ENCODE measurements around the gene DBNL.
A peak's percentile ranks its signal among the peaks of the same experiment; 100 is the strongest.
"Not testable (repeated sequence)": the region's sequence is repeated elsewhere in the genome, so short reads cannot be mapped to it uniquely, and the experiment has no call there.

DNA sequence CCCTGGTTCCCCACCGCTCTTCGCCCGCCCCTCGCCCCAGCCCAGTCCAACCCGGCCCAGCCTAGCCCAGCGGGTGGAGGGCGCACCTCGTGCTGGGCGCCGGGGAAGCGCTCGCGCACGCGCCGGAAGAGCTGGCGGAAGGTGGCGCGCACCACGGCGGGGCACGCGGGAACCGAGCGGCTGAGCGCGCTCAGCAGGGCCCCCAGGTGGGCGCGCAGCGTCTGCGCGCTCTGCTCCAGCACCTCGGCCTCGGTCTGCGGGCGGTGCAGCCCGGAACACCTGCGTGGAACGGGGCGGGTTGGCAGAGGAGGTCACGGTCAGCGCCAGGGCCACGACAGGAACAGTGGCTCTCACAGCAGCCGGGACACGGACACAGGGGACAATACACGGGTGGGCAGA is 4.0 kb upstream of the DBNL start:
- TF ChIP-seq EP300, POLR2AphosphoS5, POLR2A (IDR thresholded peaks at IDR 0.05): not testable (repeated sequence)
- TF ChIP-seq, protein P1, sequence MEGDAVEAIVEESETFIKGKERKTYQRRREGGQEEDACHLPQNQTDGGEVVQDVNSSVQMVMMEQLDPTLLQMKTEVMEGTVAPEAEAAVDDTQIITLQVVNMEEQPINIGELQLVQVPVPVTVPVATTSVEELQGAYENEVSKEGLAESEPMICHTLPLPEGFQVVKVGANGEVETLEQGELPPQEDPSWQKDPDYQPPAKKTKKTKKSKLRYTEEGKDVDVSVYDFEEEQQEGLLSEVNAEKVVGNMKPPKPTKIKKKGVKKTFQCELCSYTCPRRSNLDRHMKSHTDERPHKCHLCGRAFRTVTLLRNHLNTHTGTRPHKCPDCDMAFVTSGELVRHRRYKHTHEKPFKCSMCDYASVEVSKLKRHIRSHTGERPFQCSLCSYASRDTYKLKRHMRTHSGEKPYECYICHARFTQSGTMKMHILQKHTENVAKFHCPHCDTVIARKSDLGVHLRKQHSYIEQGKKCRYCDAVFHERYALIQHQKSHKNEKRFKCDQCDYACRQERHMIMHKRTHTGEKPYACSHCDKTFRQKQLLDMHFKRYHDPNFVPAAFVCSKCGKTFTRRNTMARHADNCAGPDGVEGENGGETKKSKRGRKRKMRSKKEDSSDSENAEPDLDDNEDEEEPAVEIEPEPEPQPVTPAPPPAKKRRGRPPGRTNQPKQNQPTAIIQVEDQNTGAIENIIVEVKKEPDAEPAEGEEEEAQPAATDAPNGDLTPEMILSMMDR (IDR thresholded peaks at IDR 0.05): peak in 1 of 2 donors; percentile 32
